GM18867 (cell line): ENCODE measurements around the gene LDLRAD4.

ENCODE experiments used
- ATAC-seq: cut with Tn5 transposase; IDR thresholded peaks from one replicate; pipeline ENCODE4 v1.9.1; 2021; ENCODE audit warnings: mild to moderate bottlenecking, moderate library complexity; ENCODE audit not compliant: unreplicated experiment

The LDLRAD4 gene

DNA sequence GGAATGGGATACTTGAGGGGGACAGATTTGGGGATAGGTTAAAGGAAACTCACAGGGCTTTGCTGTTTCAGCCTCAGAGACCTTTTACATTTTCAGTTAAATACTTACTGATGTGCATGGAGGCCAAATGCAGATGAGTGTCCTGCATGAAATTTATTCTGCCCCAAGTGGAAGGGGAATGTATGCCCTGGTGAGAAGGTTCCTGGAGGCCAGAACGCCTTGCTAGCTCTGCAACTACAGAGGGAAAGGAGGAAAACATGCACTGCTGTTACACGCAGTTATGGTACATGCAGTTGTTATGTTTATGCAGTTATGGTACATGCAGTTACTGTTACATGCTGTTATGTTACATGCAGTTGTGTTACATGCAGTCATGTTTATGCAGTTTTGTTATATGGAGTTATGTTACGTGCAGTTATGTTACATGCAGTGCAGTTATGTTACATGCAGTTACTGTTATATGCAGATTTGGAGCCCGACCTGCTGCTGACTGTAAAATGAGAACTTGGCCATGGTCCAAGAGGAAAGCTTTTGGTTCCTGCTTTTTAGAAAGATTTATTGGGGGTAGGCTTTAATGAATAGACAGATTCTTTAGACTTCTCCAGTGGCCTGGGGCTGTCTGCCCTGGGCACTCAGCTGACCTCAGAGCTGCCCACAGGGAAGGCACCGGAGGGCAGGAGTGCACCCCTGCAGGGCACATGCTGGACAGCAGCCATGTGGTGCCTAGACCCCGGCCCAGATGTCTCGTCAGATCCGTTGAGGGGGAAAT lies 84.1 kb downstream of the LDLRAD4 start:
- no peak for ATAC-seq

DNA sequence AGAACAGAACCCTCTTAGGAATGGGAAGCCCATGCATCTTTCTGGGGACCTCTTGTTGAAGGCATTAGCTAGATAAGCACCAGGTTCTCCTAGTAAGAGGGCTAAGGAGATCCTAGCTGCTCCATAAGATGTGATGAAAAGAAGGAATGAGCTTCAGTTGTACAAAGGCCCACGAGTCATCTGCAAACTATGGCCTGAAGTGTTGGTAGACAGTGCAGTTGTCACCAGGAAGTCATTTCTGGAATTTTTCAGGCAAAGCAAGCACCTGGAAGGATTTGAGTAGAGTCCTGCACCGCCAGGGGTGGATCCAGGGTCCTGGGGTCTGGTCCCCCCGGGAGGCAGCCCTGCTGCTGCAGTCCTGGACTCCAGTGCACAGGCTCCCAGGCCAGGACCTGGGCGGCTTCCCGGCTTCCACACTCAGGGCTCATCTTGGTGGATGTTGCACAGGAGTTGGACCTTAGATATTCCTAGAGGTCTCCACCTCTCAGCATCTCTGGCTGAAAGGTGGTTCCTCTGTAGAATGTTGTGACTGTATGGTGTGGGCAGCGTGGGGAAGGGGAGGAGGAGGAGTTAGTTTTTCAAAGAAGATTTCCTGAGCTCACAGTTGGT lies 85.3 kb downstream of the LDLRAD4 start:
- ATAC-seq: no peak

DNA sequence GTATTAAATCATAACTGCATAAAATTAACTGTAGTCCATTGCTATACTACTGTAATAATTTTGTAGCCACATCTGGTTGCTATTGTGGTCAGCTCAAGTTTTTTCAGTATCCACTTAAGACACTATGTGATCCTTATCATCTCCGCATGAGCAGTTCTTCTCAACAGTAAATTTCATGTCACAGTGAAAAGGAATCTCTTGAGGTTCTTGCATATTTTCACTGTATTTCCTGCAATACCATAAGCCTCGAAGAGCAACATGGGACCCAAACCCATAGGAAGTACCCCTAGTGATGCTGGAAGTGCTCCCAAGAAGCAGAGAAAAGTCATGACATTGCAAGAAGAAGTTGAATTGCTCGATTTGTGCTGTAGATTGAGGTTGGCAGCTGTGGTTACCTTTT lies 86.7 kb downstream of the LDLRAD4 start:
- ATAC-seq: no peak

DNA sequence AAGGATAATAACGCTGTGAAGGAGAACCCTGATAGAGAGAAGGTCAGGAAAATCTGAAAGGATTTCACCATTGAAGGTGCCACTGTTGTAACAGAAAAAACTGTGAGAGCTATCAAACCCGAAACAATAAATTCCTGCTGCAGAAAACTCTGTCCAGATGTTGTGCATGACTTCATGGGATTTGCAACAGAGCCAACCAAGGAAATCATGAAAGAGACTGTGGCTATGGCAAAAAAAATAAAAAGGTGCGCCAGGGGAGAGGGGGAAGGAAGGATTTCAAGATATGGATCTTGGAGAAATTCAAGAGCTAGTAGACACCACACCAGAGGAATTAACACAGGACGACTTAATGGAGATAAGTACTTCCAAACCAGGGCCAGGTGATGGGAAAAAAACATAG lies 88.0 kb downstream of the LDLRAD4 start:
- ATAC-seq: no peak

DNA sequence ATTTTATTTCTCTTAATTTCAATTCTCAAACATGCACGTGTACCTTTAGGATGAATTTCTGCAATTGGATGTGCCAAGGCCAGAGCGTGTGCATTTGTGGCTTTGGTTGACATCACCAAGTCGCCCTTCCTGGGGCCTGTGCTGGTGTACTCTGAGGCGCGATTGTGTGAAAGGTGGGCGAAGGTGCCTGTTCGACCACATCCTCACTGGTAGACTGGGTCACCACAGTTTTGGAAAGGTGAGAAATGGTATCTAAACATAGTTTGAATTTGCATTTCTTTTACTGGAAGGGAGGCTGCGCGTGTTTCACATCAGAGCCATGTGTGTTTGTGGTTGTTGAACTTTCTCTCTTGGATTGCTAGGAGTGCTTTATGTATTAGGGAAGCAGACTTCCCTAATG lies 89.8 kb downstream of the LDLRAD4 start:
- ATAC-seq: peak; percentile 64

DNA sequence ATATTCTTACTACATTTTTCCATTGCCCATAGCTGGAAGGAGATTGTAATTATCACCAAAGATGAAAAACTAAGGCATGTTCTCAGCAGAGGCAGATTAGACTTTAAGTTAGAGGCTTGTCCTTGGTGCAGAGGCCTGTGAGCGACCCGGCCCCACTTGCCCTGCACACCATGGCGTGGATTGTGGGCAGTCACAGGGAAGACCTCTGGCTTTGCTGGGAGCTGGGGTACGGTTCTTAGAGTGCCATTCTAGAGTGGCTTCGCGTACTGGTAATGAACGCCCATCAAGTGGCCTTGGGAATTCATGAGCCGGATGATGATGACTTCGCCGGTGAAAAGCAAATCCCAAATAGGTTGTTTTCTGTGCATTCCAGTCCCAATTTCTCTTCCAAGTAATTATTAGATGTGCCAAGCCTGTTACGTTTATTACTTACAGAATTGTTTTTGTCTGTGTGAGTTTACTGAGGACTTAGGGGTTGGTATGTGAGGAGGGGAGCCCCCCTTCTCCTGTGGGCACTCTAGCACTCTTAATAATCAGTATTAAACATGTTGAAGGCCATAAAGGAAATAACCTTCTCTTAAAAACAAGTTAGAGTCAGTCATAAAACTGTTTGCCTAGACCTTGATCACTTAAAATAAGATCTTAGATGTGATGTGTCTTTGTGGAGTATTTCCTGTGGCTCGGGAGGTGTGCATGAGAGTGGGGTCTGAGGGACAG lies 90.6 kb downstream of the LDLRAD4 start:
- no peak for ATAC-seq

DNA sequence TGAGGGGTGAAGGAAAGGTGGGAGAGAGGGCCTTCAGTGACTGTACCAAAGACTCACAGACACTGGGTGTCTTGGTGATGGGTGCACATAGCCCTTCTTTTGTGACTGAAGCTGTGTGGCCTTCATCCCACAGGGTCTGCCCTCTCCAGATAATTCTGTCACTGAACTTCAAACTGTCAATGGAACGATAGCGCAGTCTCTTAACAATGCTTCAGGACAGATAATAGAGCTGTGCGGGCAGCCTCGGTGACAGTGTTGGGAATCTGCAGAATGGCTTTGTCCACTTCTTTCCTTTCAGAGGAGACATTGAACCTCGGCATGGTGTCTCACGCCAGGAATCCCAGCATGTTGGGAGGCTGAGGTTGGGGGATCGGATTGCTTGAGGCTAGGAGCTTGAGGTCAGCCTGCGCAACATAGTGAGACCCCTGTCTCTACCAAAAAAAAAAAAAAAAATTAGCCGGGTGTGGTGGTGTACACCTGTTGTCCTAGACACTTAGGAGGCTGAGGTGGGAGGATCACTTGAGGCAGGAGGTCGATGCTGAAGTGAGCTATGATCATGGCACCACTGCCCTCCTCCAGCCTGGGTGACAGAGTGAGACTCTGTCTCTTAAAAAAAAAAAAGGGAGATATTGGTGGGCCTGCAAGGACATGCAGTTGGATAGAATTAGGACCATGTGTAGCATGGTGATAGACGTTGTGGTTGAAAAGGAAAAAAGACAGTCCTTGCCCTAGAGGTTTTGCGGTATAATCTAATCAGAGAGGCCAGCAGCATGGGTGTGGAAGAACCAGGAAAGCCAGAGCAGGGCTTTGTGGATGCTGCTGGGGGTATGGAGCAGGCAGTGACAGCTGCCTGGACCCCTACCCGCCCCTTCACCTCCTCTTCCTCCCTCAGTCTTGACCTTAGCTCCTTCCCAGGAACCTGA lies 91.4 kb downstream of the LDLRAD4 start:
- ATAC-seq: no peak

DNA sequence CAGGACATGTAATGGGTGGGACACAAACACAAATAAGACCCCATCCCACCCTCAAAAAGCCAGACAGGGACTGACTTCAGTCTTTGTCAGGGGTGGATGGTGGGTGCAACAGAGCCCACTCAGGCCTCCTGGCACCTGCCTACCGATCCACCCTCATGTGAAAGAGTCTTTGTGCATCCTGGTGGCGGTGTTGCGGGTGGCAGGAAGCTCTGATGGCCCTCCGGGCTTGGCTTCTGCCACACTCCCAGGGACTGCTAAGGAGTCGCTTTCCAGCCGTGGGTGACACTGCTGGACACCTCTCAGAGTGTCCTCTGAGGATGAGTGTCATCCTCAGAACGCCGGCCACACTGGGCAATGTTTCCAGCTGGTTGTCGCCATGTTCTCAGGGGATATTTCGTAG lies 92.6 kb downstream of the LDLRAD4 start:
- ATAC-seq: no peak

DNA sequence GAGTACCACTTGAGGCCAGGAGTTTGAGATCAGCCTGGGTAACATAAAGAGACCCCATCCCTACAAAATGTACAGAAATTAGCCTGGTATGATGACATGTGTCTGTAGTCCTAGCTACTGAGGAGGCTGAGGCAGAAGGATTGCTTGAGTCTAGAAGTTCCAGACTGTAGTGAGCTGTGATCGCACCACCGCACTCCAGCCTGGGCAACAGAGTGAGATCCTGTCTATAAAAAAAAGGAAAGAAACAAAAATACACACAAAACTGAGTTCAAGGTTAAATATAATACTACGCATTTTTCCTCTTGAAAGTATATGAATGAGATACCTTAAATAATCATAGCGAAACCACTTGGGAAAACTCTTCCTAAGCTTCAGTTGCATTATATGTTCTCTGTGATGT lies 94.0 kb downstream of the LDLRAD4 start:
- ATAC-seq: no peak

DNA sequence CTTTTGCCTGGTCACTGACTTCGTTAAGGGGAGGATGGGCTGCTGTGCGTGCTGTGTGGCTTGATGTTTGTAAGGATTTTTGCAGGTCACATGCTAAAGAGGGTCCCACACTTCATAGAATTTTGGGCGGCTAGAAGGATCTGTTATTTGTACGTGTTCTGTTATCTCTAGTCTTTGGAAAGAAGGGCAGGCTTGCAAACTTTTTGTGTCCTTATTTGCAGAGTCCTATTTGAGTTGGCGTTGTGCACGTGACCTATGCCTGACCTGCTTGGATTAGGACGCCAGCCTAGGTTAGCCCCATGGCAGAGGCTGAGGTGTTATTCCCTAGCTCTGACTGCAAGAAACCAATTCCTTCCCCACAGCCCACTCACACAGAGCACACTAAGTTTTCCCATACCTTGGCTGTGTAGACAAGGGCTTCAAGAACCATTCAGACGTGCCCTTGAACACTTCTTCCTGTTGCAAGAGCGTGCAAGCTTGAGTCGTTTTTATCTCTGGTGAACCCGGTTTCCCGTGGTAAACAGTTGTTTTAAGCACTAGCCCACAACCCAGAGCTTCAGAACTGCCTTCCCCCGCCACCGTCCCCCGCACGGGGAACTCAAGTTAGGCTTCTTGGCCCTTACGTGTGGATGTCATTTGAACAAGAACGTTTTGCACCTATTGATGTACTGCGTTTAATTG lies 94.6 kb downstream of the LDLRAD4 start:
- no peak for ATAC-seq

DNA sequence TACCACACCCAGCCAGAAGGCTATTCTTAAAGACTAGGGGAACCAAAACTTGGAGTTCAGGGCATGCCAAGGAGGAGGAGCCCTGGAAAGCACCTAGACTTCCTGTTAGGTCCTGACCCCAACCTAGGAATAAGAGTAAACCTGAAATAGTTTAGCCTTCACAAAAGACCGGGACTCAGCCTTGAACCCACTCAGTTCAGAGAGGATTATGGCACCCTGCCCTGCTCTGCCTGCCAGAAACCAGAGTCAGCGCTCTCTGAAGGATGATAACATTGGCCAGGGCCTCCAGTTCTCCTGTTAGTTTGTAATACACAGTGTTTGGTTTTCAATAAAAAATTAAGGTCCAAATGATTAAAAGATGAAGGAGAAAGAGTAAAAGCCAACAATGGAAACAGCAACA lies 96.4 kb downstream of the LDLRAD4 start:
- no peak for ATAC-seq

DNA sequence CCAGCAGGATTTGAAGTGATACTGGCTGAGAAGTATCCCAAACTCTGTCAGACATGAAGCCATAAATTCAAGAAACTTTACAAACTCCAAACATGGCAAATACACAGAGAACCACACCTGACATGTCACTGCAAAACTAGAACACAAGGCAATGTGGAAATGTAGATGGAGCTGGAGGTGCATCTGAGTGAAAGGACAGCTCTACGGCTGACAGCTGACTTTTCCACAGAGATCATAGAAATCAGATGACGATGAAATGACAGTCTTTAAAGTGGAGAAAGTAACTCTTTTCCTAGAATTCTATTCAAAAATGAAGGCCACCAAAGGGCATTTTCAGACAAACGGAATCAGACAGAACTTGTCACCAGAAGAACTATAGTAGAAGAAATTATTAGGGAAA lies 97.5 kb downstream of the LDLRAD4 start:
- ATAC-seq: no peak

DNA sequence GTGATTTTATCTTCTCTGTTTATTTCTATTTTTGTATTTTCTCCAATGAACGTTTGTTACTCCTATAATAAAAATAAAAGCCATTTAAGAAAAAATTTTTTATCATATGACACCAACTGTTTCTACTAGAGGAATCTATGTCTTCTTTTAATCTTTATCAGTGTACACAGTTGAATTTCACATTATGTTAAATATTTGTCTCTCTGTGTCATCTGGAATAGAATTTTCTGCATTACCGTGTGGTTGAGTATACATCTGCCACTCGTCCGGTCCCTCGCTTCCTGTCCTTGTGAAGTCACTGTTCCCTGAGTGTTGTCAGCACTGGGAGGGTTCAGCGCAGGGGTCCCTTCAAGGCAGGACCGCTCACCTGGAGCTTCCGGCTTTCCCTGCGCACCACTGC lies 99.2 kb downstream of the LDLRAD4 start:
- ATAC-seq: no peak

DNA sequence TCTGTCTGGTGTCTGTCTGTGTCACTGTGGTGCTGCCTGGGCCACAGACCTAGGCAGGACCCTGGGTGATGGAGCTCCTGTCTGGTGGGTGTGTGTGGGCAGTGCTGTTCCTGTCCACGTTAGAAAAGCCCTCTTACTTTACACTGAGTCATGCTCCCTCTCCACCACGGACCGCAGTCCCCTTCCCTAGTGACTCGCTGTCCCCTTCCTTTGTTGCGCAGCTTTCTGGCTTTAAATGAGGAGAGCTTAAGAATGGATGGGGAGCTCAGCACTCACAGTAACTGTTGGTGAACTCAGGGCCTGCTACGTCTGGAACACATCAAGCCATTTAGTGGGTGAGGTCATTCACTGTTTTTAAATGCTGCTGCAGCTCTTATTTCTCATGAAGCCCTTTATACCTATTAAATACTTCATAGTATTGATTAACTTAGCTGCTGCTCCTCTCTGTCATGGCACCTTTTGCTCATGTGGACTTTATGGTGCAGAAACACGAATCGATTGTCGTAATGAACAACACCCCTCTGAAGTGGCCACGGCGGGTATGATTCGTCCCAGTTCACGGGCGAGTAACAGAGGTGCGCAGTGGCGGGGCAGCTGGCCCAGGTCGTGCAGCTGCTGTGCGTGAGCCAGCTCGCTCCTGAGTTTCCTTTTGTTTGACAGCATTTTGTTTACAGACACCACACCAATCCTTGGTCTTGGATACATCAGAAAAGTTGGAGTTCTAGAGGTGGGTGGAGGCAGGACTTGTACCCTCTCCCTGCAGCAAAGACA lies 100.4 kb downstream of the LDLRAD4 start:
- ATAC-seq: no peak

DNA sequence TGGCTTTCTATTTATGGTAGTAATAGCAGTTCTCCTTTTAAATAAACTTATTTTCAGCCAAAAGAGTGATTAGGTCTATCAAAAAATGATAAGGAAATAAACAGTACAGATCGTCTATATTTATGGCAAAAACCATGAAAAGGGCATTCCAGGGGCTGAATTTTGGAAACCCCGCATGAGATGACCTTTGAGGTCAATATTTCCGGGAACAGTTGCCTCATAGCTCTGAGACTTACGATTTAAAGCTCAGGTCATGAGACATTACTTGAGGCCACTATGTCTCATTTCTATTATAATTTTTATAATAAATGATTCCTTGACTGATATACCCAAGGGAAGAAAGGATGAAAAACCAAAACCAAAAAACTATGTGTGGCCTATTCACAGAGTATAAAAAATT lies 101.1 kb downstream of the LDLRAD4 start:
- ATAC-seq: no peak

DNA sequence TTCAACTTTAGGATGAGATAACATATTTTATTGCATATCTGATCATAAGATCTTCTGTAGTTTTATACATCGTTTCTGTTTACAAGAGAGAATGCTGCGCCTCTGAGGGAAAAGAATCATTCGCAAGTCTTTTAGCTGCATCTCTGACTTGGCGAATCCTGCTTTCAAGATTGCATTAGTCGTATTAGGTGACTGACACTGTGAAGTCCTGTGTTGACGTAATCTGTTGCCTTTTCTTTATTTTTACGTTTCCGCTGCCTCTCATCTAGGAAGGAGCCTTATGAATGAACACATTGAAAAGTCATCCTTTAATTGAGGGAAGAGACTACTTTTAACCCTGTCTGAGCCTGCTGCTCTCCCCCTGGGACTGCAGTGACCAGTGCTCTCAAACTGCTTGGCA lies 101.5 kb downstream of the LDLRAD4 start:
- no peak for ATAC-seq

DNA sequence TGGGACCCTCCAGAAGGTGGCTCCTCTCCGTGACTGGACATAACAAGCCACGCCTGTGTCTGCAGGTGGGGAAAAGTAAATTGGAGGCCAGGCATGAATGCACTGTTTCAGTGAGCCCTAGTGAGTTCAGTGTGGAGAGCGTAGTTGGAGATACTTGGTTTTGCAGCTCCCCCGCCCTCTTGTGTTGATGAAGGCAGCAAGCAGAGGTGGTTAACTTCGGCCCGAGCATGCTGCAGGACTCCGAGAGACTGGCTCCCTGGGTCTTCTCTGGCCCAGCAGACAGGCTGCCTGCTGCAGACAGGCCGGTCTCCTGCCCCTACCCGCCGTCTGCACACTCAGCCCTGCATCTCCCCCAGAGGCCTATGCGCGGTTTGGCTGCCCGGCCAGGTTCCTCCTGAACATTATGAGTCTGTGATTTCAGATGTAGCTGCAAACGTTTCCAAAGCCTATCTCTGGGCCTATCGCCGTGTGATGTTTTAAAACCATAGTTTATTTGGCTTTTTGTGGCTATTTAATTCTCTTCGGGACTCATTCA lies 102.4 kb downstream of the LDLRAD4 start:
- no peak for ATAC-seq

DNA sequence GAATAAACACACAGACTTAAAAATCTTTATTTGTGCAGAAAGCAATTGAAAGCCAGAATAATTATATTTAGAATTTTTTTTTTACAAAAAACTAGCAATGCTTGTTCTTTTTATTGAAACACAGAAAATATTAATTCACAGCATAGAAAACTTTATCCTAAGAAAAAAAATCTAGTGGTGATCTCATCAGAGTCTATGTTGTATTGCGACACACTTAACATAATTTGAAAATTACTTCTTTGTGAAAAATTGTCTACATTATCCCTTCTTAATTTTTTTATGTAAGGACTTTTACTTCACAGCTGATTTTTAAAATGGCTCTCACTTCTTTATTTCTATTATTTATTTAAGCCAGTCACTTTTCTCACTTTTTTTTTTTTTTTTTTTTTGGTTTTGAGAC lies 103.4 kb downstream of the LDLRAD4 start:
- no peak for ATAC-seq

DNA sequence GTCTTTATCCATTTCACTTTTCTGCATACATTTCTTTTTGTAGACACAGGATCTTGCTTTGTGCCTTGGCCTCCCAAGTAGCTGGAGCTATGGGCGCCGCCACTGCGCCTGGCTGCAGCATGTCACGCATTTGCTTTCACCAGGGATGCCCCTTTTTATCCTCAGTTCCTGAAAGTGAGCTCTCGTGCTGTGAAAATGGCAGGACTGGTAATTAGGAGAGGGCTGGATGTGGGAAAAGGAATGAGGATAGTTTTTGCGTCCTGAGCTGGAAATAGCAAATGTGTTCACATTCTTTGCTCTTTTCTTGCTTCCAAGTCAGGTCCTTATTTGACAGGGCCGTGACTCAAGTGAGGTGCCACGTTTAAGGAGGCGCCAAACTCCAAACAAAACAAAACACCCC lies 104.6 kb downstream of the LDLRAD4 start:
- ATAC-seq: no peak

DNA sequence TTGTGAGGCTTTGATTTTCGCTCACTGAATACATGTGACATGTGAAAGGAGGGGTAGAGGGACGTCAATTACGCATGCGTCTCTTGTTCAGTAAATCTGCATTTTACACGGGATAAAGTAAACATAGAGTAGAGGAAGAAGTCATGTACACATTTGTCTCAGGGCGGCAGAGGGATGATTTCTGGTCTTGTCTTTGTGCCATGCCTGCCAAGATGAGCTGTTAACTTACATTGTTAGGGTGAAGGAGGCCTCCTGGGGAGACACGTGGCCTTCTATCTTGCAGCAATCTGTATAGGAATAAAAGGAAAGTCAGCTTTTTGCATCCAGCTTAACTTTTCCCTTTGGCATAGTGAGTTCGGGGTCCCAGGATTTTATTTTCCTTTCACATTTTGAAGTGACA lies 106.3 kb downstream of the LDLRAD4 start:
- ATAC-seq: no peak
